Activated naive CD8-positive, alpha-beta T cell treated with anti-CD3 and anti-CD28 coated beads, Interleukin-2, amount 50 U/mL, for 16 hours (primary cell): ENCODE data around the gene LRP8.

Source experiments
- DNase-seq: peaks from one replicate; pipeline ENCODE4 v3.0.0-alpha.2; 2020; ENCODE audit warnings: low read depth, low spot score

Gene LRP8

GRCh38 chr1:53306168-53306567 lies 21.7 kb downstream of the LRP8 start:
- no peak for DNase-seq

- no peak for DNase-seq
Observed at GRCh38 chr1:53305650-53306049, 22.2 kb downstream of the LRP8 start.

- no peak for DNase-seq
Observed at GRCh38 chr1:53304527-53304926, 23.3 kb downstream of the LRP8 start.

DNA sequence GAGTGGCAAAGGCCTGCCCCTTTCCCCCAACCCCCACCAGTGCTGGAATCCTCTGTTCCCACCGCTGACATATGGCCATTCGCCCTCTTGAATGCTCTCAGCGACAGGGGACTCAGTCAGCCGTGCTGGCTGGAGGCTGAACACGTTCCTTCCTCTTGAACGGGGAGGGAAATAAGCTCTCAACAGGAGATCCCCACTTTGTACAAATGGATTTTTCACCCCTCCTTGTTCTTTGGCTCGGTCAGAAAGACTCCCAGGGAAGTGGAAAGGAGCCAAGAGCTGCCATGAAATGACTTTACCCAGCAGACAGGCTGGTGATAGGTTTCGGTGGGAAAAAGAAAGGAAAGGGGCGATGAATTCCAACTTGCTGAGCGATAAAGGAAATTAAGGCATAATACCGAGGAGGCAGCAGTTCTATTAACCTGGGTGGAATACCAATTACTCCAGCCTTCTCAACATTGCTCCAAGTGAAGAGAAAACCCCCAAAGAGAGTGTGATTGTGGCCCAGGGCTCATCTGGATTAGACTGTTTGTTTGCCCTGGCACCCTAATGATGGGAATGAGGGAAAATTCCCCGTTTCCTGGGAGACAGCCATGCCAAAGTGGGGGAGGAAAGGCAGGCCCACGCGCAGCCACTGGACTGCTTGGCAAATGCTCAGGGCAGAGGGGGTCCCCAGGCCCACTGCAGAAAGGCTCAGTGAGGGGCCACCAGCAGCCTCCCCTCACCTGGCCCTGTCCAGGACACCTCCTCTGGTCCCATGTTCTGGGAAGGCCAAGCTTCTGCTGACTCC lies 23.9 kb downstream of the LRP8 start:
- no peak for DNase-seq

- no peak for DNase-seq
Observed at GRCh38 chr1:53303243-53303642, 24.6 kb downstream of the LRP8 start.

DNA sequence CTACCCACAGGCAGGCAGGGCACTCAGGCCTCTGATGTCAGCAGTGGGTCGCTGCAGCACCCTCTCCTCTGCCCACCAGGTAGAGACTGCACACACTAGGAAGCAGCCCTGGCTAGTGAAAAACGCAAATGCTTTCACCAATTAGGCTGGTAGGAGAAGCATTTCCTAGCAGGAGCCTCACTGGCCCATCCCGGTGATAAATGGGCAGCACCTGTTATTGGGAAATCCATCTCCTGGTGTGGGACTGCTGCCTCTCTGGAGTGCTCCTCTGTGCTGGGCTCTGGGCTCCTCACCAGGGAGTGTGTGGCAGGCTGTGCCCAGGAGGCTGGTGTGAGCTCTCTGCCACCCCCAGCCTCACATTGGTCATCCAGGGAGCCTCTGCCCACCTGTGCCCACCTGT lies 28.6 kb downstream of the LRP8 start:
- no peak for DNase-seq

- DNase-seq = no peak
Observed at GRCh38 chr1:53298045-53298637, 29.7 kb downstream of the LRP8 start.

GRCh38 chr1:53297195-53297594 lies 30.7 kb downstream of the LRP8 start:
- DNase-seq = no peak

- no peak for DNase-seq
Observed at GRCh38 chr1:53296117-53296749, 31.6 kb downstream of the LRP8 start.

- DNase-seq = no peak
Observed at GRCh38 chr1:53295726-53296116, 32.1 kb downstream of the LRP8 start.

DNA sequence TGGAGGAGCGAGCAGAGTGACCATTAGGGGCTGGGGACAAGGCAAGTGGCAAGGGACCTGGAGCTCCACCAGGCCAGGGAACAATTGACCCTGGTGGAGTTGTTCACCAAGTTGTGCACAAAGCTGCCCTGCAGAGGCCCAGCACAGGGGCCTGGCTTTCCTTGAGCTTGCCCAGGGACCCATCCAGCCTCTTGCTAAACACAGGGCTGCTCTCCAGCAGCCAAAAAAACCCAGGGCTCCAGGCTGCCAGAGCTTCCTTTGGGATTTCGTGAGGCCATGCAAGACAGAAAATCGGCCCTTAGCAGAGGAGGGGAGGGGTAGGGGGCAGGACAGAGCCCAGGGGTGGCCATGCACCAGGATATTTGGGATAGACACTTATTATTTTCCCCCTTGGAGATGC lies 32.6 kb downstream of the LRP8 start:
- DNase-seq = no peak

GRCh38 chr1:53294567-53294966 lies 33.3 kb downstream of the LRP8 start:
- DNase-seq = no peak

GRCh38 chr1:53294061-53294460 lies 33.8 kb downstream of the LRP8 start:
- DNase-seq = no peak

DNA sequence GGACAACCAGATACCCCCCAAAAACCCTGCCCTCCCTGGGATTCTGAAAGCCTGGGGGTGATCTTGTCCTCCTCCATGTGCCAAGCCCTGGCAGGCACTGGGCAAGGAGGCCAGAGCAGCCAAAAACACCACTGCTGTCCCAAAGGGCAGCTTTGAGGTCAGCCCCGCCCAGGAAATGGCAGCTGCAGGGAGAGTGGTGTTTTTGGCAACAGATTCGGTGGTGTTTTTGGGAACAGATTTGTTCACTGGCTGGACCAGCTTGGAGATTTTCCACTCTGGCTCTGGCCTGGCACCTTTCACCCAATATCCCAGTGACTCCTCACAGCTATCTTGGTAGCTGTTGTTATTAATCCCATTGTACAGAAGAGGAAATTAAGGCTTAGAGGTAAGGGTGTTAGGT lies 34.7 kb downstream of the LRP8 start:
- DNase-seq = no peak

GRCh38 chr1:53292690-53293089 lies 35.2 kb downstream of the LRP8 start:
- no peak for DNase-seq

GRCh38 chr1:53291574-53291973 lies 36.3 kb downstream of the LRP8 start:
- no peak for DNase-seq

GRCh38 chr1:53288790-53289429 lies 39.0 kb downstream of the LRP8 start:
- DNase-seq = no peak

- DNase-seq = no peak
Observed at GRCh38 chr1:53288002-53288789, 39.7 kb downstream of the LRP8 start.

GRCh38 chr1:53286955-53287354 lies 40.9 kb downstream of the LRP8 start:
- no peak for DNase-seq

- no peak for DNase-seq
Observed at GRCh38 chr1:53285969-53286760, 41.7 kb downstream of the LRP8 start.

GRCh38 chr1:53285546-53285945 lies 42.3 kb downstream of the LRP8 start:
- no peak for DNase-seq
